Hepatocyte (in vitro differentiated cells): ENCODE results near the gene CCDC192. TPM values are rescaled to one million over a fixed set of nuclear protein-coding genes. Genes with fewer than 3 reads are reported as not detected.
A peak's percentile ranks its signal among the peaks of the same experiment; 100 is the strongest.

Source experiments
- DNase-seq: peaks from one replicate; pipeline ENCODE4 v3.0.0-alpha.2; 2016; ENCODE audit warnings: low spot score
- H2AFZ ChIP-seq: fragments of 200-600 bp; sonication (generic); 2 replicates; pipeline ENCODE4 v1.6.0; 2016; ENCODE audit warnings: antibody characterized with exemption, mild to moderate bottlenecking
- H3K27ac ChIP-seq: fragments of 200-600 bp; sonication (generic); 2 replicates; pipeline ENCODE4 v1.5.1; 2016; ENCODE audit warnings: mild to moderate bottlenecking
- H3K27me3 ChIP-seq: fragments of 200-600 bp; sonication (generic); 2 replicates; pipeline ENCODE4 v1.6.1; 2016
- H3K36me3 ChIP-seq: fragments of 200-600 bp; sonication (generic); replicated peaks from 2 replicates; pipeline ENCODE4 v1.5.1; 2016; ENCODE audit warnings: low read depth; ENCODE audit not compliant: insufficient read depth
- H3K4me1 ChIP-seq: fragments of 200-600 bp; sonication (generic); 2 replicates; pipeline ENCODE4 v1.5.1; 2016; ENCODE audit warnings: mild to moderate bottlenecking, moderate library complexity; ENCODE audit not compliant: insufficient read depth
- H3K4me2 ChIP-seq: fragments of 200-600 bp; sonication (generic); 2 replicates; pipeline ENCODE4 v1.6.0; 2016
- H3K4me3 ChIP-seq: fragments of 200-600 bp; sonication (generic); 2 replicates; pipeline ENCODE4 v1.5.1; 2016; ENCODE audit warnings: mild to moderate bottlenecking
- H3K79me2 ChIP-seq: fragments of 200-600 bp; sonication (generic); 2 replicates; pipeline ENCODE4 v1.6.0; 2017; ENCODE audit warnings: mild to moderate bottlenecking
- H3K9me2 ChIP-seq: fragments of 200-600 bp; sonication (generic); replicated peaks from 2 replicates; pipeline ENCODE4 v1.6.0; 2017; ENCODE audit warnings: mild to moderate bottlenecking; ENCODE audit not compliant: insufficient read depth
- H3K9me3 ChIP-seq: fragments of 200-600 bp; sonication (generic); 2 replicates; pipeline ENCODE4 v1.5.1; 2016; ENCODE audit warnings: low read depth, mild to moderate bottlenecking
- H4K20me1 ChIP-seq: fragments of 200-600 bp; sonication (generic); 2 replicates; pipeline ENCODE4 v1.6.0; 2016; ENCODE audit warnings: mild to moderate bottlenecking; ENCODE audit not compliant: insufficient read depth, poor library complexity, severe bottlenecking
- EZH2 ChIP-seq: fragments of 200-600 bp; sonication (generic); IDR thresholded peaks from 2 replicates; pipeline ENCODE4 v1.6.1; 2016; ENCODE audit warnings: antibody characterized with exemption, mild to moderate bottlenecking, borderline replicate concordance
- EZH2phosphoT487 ChIP-seq: fragments of 200-600 bp; sonication (generic); IDR thresholded peaks from one replicate; pipeline ENCODE4 v1.6.1; 2018; ENCODE audit warnings: antibody characterized with exemption, mild to moderate bottlenecking, low read depth, moderate library complexity; ENCODE audit not compliant: unreplicated experiment, severe bottlenecking
- WGBS: methylation state at CpG from one replicate; pipeline ENCODE4 v1.1.6; 2016; ENCODE audit warnings: low lambda C conversion rate; ENCODE audit errors: missing lambda C conversion rate; 5-methylcytosine and 5-hydroxymethylcytosine counted together
- polyA plus RNA-seq: library from polyadenylated mRNA; unstranded; fragments of >200 nt; fragmentation: Nextera tagmentation; extraction: Ambion mirVana; gene quantifications from 2 replicates; pipeline ENCODE4 v1.2.1, GENCODE V29; 2016
- total RNA-seq: library from RNA; depleted of rRNA; stranded (reverse); fragments of >200 nt; gene quantifications from 2 replicates; pipeline ENCODE4 v1.2.3, GENCODE V29; 2014
- TF ChIP-seq, protein P1 (sequence below): fragments of 200-600 bp; sonication (generic); IDR thresholded peaks from 2 replicates; pipeline ENCODE4 v1.5.1; 2016; ENCODE audit warnings: antibody characterized with exemption, mild to moderate bottlenecking; ENCODE audit not compliant: poor library complexity

The CCDC192 gene
- total and polyA plus RNA-seq, 2 experiments from 2014 or later, result 0.39 TPM; not detected in 1

- Histone ChIP-seq H4K20me1 (no peaks in the 10 kb centered on the region), H3K4me1 (no peaks in the 10 kb centered on the region), H3K4me2 (peak overlapping the region; percentile 4), H3K4me3 (no peak overlapping the region), H3K27ac (no peak overlapping the region), H3K27me3 (no peaks in the 10 kb centered on the region), H3K36me3 (no peaks in the 10 kb centered on the region), H3K79me2 (no peaks in the 10 kb centered on the region), H3K9me2 (no peaks in the 10 kb centered on the region), H3K9me3 (no peaks in the 10 kb centered on the region), H2AFZ (no peak overlapping the region)
- WGBS, result 69% methylated on average over 3 of the region's 3 CpGs
- DNase-seq, result no peak
- TF ChIP-seq, protein P1, sequence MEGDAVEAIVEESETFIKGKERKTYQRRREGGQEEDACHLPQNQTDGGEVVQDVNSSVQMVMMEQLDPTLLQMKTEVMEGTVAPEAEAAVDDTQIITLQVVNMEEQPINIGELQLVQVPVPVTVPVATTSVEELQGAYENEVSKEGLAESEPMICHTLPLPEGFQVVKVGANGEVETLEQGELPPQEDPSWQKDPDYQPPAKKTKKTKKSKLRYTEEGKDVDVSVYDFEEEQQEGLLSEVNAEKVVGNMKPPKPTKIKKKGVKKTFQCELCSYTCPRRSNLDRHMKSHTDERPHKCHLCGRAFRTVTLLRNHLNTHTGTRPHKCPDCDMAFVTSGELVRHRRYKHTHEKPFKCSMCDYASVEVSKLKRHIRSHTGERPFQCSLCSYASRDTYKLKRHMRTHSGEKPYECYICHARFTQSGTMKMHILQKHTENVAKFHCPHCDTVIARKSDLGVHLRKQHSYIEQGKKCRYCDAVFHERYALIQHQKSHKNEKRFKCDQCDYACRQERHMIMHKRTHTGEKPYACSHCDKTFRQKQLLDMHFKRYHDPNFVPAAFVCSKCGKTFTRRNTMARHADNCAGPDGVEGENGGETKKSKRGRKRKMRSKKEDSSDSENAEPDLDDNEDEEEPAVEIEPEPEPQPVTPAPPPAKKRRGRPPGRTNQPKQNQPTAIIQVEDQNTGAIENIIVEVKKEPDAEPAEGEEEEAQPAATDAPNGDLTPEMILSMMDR, result no peak
- TF ChIP-seq EZH2phosphoT487, result no peak
- no peak for TF ChIP-seq EZH2
These were observed 111.4 kb downstream of the CCDC192 start for GRCh38 chr5:127814588-127814973.

DNA sequence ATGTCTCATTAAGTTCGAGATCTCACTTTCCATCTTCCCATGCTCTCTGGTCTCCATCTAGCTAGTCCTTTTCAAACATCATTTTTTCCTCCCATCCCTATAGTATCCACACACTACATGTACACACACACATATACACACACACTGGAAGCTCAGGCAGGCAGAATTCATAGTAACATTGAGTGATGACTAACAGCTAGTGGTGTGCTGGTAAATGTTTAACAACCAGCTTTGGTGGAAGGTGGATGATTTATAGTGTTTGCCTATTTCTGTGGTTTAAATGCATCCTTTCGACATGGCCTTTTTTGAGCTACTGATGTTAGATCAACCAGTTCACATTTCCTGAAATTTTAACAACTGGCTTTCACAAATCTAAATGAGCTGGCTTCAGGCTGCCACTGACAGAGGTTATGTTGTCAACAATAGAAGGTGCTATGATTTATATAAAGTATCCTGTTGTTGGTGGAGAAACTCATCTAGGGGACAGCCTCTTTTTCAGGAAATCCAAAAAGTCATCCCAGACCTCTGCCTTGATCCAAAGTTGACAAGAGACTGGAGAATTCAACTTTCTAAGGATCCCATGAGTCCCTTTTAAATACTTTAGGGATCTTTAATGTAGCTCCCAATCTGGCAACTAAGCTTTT, 117.8 kb downstream of the CCDC192 start:
- no peak overlapping the region for H3K27ac ChIP-seq
- H3K4me2 ChIP-seq, result no peak overlapping the region

GRCh38 chr5:127821896-127822295, 118.7 kb downstream of the CCDC192 start:
- no peaks in the 10 kb centered on the region for H3K4me1 ChIP-seq
- no peak overlapping the region for H3K27ac ChIP-seq
- H3K36me3 ChIP-seq, result no peaks in the 10 kb centered on the region
- no peak overlapping the region for H3K4me3 ChIP-seq
- H3K27me3 ChIP-seq, result no peaks in the 10 kb centered on the region
- no peaks in the 10 kb centered on the region for H3K9me3 ChIP-seq
- no peak overlapping the region for H2AFZ ChIP-seq
- no peaks in the 10 kb centered on the region for H3K79me2 ChIP-seq
- 88% methylated on average over 3 of the region's 3 CpGs for WGBS
- no peak overlapping the region for H3K4me2 ChIP-seq
- no peaks in the 10 kb centered on the region for H4K20me1 ChIP-seq
- H3K9me2 ChIP-seq, result no peaks in the 10 kb centered on the region
- TF ChIP-seq EZH2 (no peak), EZH2phosphoT487 (no peak)
- TF ChIP-seq, protein P1, result no peak
- no peak for DNase-seq

More for the DNA sequence above, 117.8 kb downstream of the CCDC192 start:
- no peaks in the 10 kb centered on the region for H3K4me1 ChIP-seq
- H4K20me1 ChIP-seq, result no peaks in the 10 kb centered on the region
- no peaks in the 10 kb centered on the region for H3K79me2 ChIP-seq
- no peaks in the 10 kb centered on the region for H3K27me3 ChIP-seq
- no peaks in the 10 kb centered on the region for H3K9me3 ChIP-seq
- 67% methylated on average over 2 of the region's 2 CpGs for WGBS
- H3K9me2 ChIP-seq, result no peaks in the 10 kb centered on the region
- no peak overlapping the region for H2AFZ ChIP-seq
- no peaks in the 10 kb centered on the region for H3K36me3 ChIP-seq
- TF ChIP-seq, protein P1, result no peak
- no peak for TF ChIP-seq EZH2phosphoT487
- TF ChIP-seq EZH2, result no peak
- peak; percentile 56 for DNase-seq
- no peak overlapping the region for H3K4me3 ChIP-seq
